HG03378 (cell line): Measurements from ENCODE around the gene CCDC93.
"Not testable (repeated sequence)": the region's sequence is repeated elsewhere in the genome, so short reads cannot be mapped to it uniquely, and the experiment has no call there.

ENCODE experiments used
- ATAC-seq: cut with Tn5 transposase; IDR thresholded peaks from one replicate; pipeline ENCODE4 v1.9.1; 2021; ENCODE audit warnings: mild to moderate bottlenecking, moderate library complexity; ENCODE audit not compliant: unreplicated experiment

The CCDC93 gene

GRCh38 chr2:118046634-118047210, 32.9 kb upstream of the CCDC93 start:
- no peak for ATAC-seq

- no peak for ATAC-seq
Measured at GRCh38 chr2:118045286-118045685, 31.4 kb upstream of the CCDC93 start.

- no peak for ATAC-seq
Measured at GRCh38 chr2:118044854-118045253, 31.0 kb upstream of the CCDC93 start.

- no peak for ATAC-seq
Measured at GRCh38 chr2:118044103-118044716, 30.3 kb upstream of the CCDC93 start.

GRCh38 chr2:118040891-118041290, 27.0 kb upstream of the CCDC93 start:
- ATAC-seq, result no peak

GRCh38 chr2:118032169-118033013, 18.5 kb upstream of the CCDC93 start:
- peak; percentile 94 for ATAC-seq

- no peak for ATAC-seq
Measured at GRCh38 chr2:118031566-118031965, 17.7 kb upstream of the CCDC93 start.

GRCh38 chr2:118029025-118029424, 15.2 kb upstream of the CCDC93 start:
- no peak for ATAC-seq

- no peak for ATAC-seq
Measured at GRCh38 chr2:118021356-118021755, 7.5 kb upstream of the CCDC93 start.

- no peak for ATAC-seq
Measured at GRCh38 chr2:118019821-118020220, 6.0 kb upstream of the CCDC93 start.

GRCh38 chr2:118016911-118017310, 3.0 kb upstream of the CCDC93 start:
- no peak for ATAC-seq

- ATAC-seq, result not testable (repeated sequence)
Measured at GRCh38 chr2:118015761-118016160, 1.9 kb upstream of the CCDC93 start.

- no peak for ATAC-seq
Measured at GRCh38 chr2:118014492-118014824, 588 bp upstream of the CCDC93 start.

GRCh38 chr2:118013221-118013723, 598 bp downstream of the CCDC93 start:
- ATAC-seq, result peak; percentile 34

- no peak for ATAC-seq
Measured at GRCh38 chr2:118012778-118013177, 1.1 kb downstream of the CCDC93 start.

- ATAC-seq, result no peak
Measured at GRCh38 chr2:118010473-118010872, 3.4 kb downstream of the CCDC93 start.

GRCh38 chr2:118006861-118007260, 7.0 kb downstream of the CCDC93 start:
- no peak for ATAC-seq

GRCh38 chr2:118006326-118006725, 7.5 kb downstream of the CCDC93 start:
- no peak for ATAC-seq

GRCh38 chr2:118003396-118003824, 10.5 kb downstream of the CCDC93 start:
- ATAC-seq, result peak; percentile 99

- ATAC-seq, result no peak
Measured at GRCh38 chr2:118000041-118000440, 13.8 kb downstream of the CCDC93 start.

GRCh38 chr2:117997872-117998454, 15.9 kb downstream of the CCDC93 start:
- no peak for ATAC-seq

- no peak for ATAC-seq
Measured at GRCh38 chr2:117996525-117996924, 17.3 kb downstream of the CCDC93 start.
